ENCODE results near the gene OR11G2. TPM values are rescaled to one million over a fixed set of nuclear protein-coding genes. Genes with fewer than 3 reads are reported as not detected.
"Not testable (repeated sequence)": the region's sequence is repeated elsewhere in the genome, so short reads cannot be mapped to it uniquely, and the experiment has no call there.

Gene OR11G2
- not detected for polyA plus RNA-seq (2013, experiment 1 of 2)
- not detected for polyA plus RNA-seq (2013, experiment 2 of 2)

- Histone ChIP-seq H4K8ac (ENCODE audit: low read depth, low read length) (no peak within 1 kb of the TSS), H3K23ac (ENCODE audit: low read length) (no peak within 1 kb of the TSS), H3K36me3 (ENCODE audit: control insufficient read depth, insufficient read depth, low read length) (no peaks in the 10 kb centered on the region), H2BK120ac (ENCODE audit: low read depth, low read length) (no peak within 1 kb of the TSS), H3K9ac (ENCODE audit: low read length) (no peak within 1 kb of the TSS), H3K79me1 (ENCODE audit: low read length) (no peaks in the 10 kb centered on the region), H3K79me2 (ENCODE audit: control insufficient read depth, insufficient read depth, low read length) (no peaks in the 10 kb centered on the region), H3K4me3 (ENCODE audit: low read length) (no peak within 1 kb of the TSS), H2AK5ac (ENCODE audit: low read length) (no peak within 1 kb of the TSS), H4K5ac (ENCODE audit: low read length) (no peak within 1 kb of the TSS), H3K4ac (ENCODE audit: low read depth, low read length) (no peak within 1 kb of the TSS), H3K18ac (ENCODE audit: low read length) (no peak within 1 kb of the TSS), H3K56ac (ENCODE audit: low read length) (no peak within 1 kb of the TSS), H3K27ac (ENCODE audit: low read depth, low read length) (no peak within 1 kb of the TSS), H3K4me2 (ENCODE audit: low read length) (no peak within 1 kb of the TSS), H3K4me1 (ENCODE audit: control insufficient read depth, low read depth, low read length) (no peaks in the 10 kb centered on the region), H2BK15ac (replicated peaks; ENCODE audit: low read depth) (no peak within 1 kb of the TSS), H2BK5ac (ENCODE audit: low read length) (no peak within 1 kb of the TSS), H3K27me3 (ENCODE audit: insufficient read depth, low read length, poor library complexity) (no peaks in the 10 kb centered on the region)
- DNase-seq, result no peak
- no CpG with 5 or more reads among the region's 1 CpG for WGBS (ENCODE audit: extremely low coverage, insufficient coverage, low lambda C conversion rate)
Measured at GRCh38 chr14:20190596-20190995, at the start of gene OR11G2. Gene OR11G2 (plus strand): TSS chr14:20190896. CDS start chr14:20197438, 6,542 bp downstream.

GRCh38 chr14:20143911-20144310, 46.8 kb upstream of the OR11G2 start:
- H3K56ac ChIP-seq (ENCODE audit: low read length), result no peak overlapping the region
- H3K4me2 ChIP-seq (ENCODE audit: low read length), result no peak overlapping the region
- no peaks in the 10 kb centered on the region for H3K79me1 ChIP-seq (ENCODE audit: low read length)
- H2BK5ac ChIP-seq (ENCODE audit: low read length), result no peak overlapping the region
- no peak overlapping the region for H3K23ac ChIP-seq (ENCODE audit: low read length)
- no peak overlapping the region for H2BK15ac ChIP-seq (replicated peaks; ENCODE audit: low read depth)
- no peak overlapping the region for H3K4me3 ChIP-seq (ENCODE audit: low read length)
- no peaks in the 10 kb centered on the region for H3K36me3 ChIP-seq (ENCODE audit: control insufficient read depth, insufficient read depth, low read length)
- H2BK120ac ChIP-seq (ENCODE audit: low read depth, low read length), result no peak overlapping the region
- no peak overlapping the region for H3K9ac ChIP-seq (ENCODE audit: low read length)
- no peaks in the 10 kb centered on the region for H3K4me1 ChIP-seq (ENCODE audit: control insufficient read depth, low read depth, low read length)
- H3K4ac ChIP-seq (ENCODE audit: low read depth, low read length), result no peak overlapping the region
- H2AK5ac ChIP-seq (ENCODE audit: low read length), result no peak overlapping the region
- H3K27ac ChIP-seq (ENCODE audit: low read depth, low read length), result no peak overlapping the region
- no peaks in the 10 kb centered on the region for H3K27me3 ChIP-seq (ENCODE audit: insufficient read depth, low read length, poor library complexity)
- H3K79me2 ChIP-seq (ENCODE audit: control insufficient read depth, insufficient read depth, low read length), result no peaks in the 10 kb centered on the region
- DNase-seq, result no peak
- H4K8ac ChIP-seq (ENCODE audit: low read depth, low read length), result no peak overlapping the region
- no CpG with 5 or more reads among the region's 7 CpGs for WGBS (ENCODE audit: extremely low coverage, insufficient coverage, low lambda C conversion rate)
- H3K18ac ChIP-seq (ENCODE audit: low read length), result no peak overlapping the region
- no peak overlapping the region for H4K5ac ChIP-seq (ENCODE audit: low read length)

GRCh38 chr14:20144820-20145219, 45.9 kb upstream of the OR11G2 start:
- no CpG with 5 or more reads among the region's 1 CpG for WGBS (ENCODE audit: extremely low coverage, insufficient coverage, low lambda C conversion rate)
- Histone ChIP-seq H2BK5ac (ENCODE audit: low read length) (no peak overlapping the region), H3K79me1 (ENCODE audit: low read length) (no peaks in the 10 kb centered on the region), H3K27ac (ENCODE audit: low read depth, low read length) (no peak overlapping the region), H3K9ac (ENCODE audit: low read length) (no peak overlapping the region), H2BK15ac (replicated peaks; ENCODE audit: low read depth) (no peak overlapping the region), H2AK5ac (ENCODE audit: low read length) (no peak overlapping the region), H3K36me3 (ENCODE audit: control insufficient read depth, insufficient read depth, low read length) (no peaks in the 10 kb centered on the region), H3K23ac (ENCODE audit: low read length) (no peak overlapping the region), H3K18ac (ENCODE audit: low read length) (no peak overlapping the region), H3K4me1 (ENCODE audit: control insufficient read depth, low read depth, low read length) (no peaks in the 10 kb centered on the region), H4K8ac (ENCODE audit: low read depth, low read length) (no peak overlapping the region), H3K4ac (ENCODE audit: low read depth, low read length) (no peak overlapping the region), H3K27me3 (ENCODE audit: insufficient read depth, low read length, poor library complexity) (no peaks in the 10 kb centered on the region), H2BK120ac (ENCODE audit: low read depth, low read length) (no peak overlapping the region), H3K4me2 (ENCODE audit: low read length) (no peak overlapping the region), H4K5ac (ENCODE audit: low read length) (no peak overlapping the region), H3K56ac (ENCODE audit: low read length) (no peak overlapping the region), H3K79me2 (ENCODE audit: control insufficient read depth, insufficient read depth, low read length) (no peaks in the 10 kb centered on the region), H3K4me3 (ENCODE audit: low read length) (no peak overlapping the region)
- no peak for DNase-seq

GRCh38 chr14:20164462-20164861, 26.2 kb upstream of the OR11G2 start:
- Histone ChIP-seq H3K27ac (ENCODE audit: low read depth, low read length) (no peak overlapping the region), H3K79me2 (ENCODE audit: control insufficient read depth, insufficient read depth, low read length) (no peaks in the 10 kb centered on the region), H2BK5ac (ENCODE audit: low read length) (no peak overlapping the region), H3K56ac (ENCODE audit: low read length) (no peak overlapping the region), H3K18ac (ENCODE audit: low read length) (no peak overlapping the region), H2BK120ac (ENCODE audit: low read depth, low read length) (no peak overlapping the region), H4K5ac (ENCODE audit: low read length) (no peak overlapping the region), H3K27me3 (ENCODE audit: insufficient read depth, low read length, poor library complexity) (no peaks in the 10 kb centered on the region), H2AK5ac (ENCODE audit: low read length) (no peak overlapping the region), H2BK15ac (replicated peaks; ENCODE audit: low read depth) (no peak overlapping the region), H3K4me2 (ENCODE audit: low read length) (no peak overlapping the region), H4K8ac (ENCODE audit: low read depth, low read length) (no peak overlapping the region), H3K4ac (ENCODE audit: low read depth, low read length) (no peak overlapping the region), H3K9ac (ENCODE audit: low read length) (no peak overlapping the region), H3K79me1 (ENCODE audit: low read length) (no peaks in the 10 kb centered on the region), H3K23ac (ENCODE audit: low read length) (no peak overlapping the region), H3K4me3 (ENCODE audit: low read length) (no peak overlapping the region), H3K36me3 (ENCODE audit: control insufficient read depth, insufficient read depth, low read length) (no peaks in the 10 kb centered on the region), H3K4me1 (ENCODE audit: control insufficient read depth, low read depth, low read length) (no peaks in the 10 kb centered on the region)
- DNase-seq, result no peak

GRCh38 chr14:20167091-20167490, 23.6 kb upstream of the OR11G2 start:
- DNase-seq, result no peak
- Histone ChIP-seq H3K4me2 (ENCODE audit: low read length) (no peak overlapping the region), H3K18ac (ENCODE audit: low read length) (no peak overlapping the region), H2AK5ac (ENCODE audit: low read length) (no peak overlapping the region), H3K23ac (ENCODE audit: low read length) (no peak overlapping the region), H3K9ac (ENCODE audit: low read length) (no peak overlapping the region), H4K5ac (ENCODE audit: low read length) (no peak overlapping the region), H3K36me3 (ENCODE audit: control insufficient read depth, insufficient read depth, low read length) (no peaks in the 10 kb centered on the region), H2BK15ac (replicated peaks; ENCODE audit: low read depth) (no peak overlapping the region), H3K56ac (ENCODE audit: low read length) (no peak overlapping the region), H3K79me1 (ENCODE audit: low read length) (no peaks in the 10 kb centered on the region), H3K79me2 (ENCODE audit: control insufficient read depth, insufficient read depth, low read length) (no peaks in the 10 kb centered on the region), H3K4me3 (ENCODE audit: low read length) (no peak overlapping the region), H2BK5ac (ENCODE audit: low read length) (no peak overlapping the region), H3K27ac (ENCODE audit: low read depth, low read length) (no peak overlapping the region), H4K8ac (ENCODE audit: low read depth, low read length) (no peak overlapping the region), H3K27me3 (ENCODE audit: insufficient read depth, low read length, poor library complexity) (no peaks in the 10 kb centered on the region), H3K4me1 (ENCODE audit: control insufficient read depth, low read depth, low read length) (no peaks in the 10 kb centered on the region), H3K4ac (ENCODE audit: low read depth, low read length) (no peak overlapping the region), H2BK120ac (ENCODE audit: low read depth, low read length) (no peak overlapping the region)

GRCh38 chr14:20169852-20170251, 20.8 kb upstream of the OR11G2 start:
- not testable (repeated sequence) for H3K27ac ChIP-seq (ENCODE audit: low read depth, low read length); H3K18ac ChIP-seq (ENCODE audit: low read length)

More at GRCh38 chr14:20169852-20170251, 20.8 kb upstream of the OR11G2 start:
- not testable (repeated sequence) for H4K5ac ChIP-seq (ENCODE audit: low read length); H2BK5ac ChIP-seq (ENCODE audit: low read length); H3K56ac ChIP-seq (ENCODE audit: low read length); H4K8ac ChIP-seq (ENCODE audit: low read depth, low read length); H3K4me3 ChIP-seq (ENCODE audit: low read length); H3K27me3 ChIP-seq (ENCODE audit: insufficient read depth, low read length, poor library complexity); H3K4ac ChIP-seq (ENCODE audit: low read depth, low read length); H3K4me2 ChIP-seq (ENCODE audit: low read length); H2BK120ac ChIP-seq (ENCODE audit: low read depth, low read length); H3K9ac ChIP-seq (ENCODE audit: low read length); H3K23ac ChIP-seq (ENCODE audit: low read length); H3K79me1 ChIP-seq (ENCODE audit: low read length); DNase-seq; H2BK15ac ChIP-seq (replicated peaks; ENCODE audit: low read depth); H2AK5ac ChIP-seq (ENCODE audit: low read length); H3K36me3 ChIP-seq (ENCODE audit: control insufficient read depth, insufficient read depth, low read length); H3K79me2 ChIP-seq (ENCODE audit: control insufficient read depth, insufficient read depth, low read length); H3K4me1 ChIP-seq (ENCODE audit: control insufficient read depth, low read depth, low read length)
